Mesothelial cell of epicardium (in vitro differentiated cells): ENCODE measurements around the gene MRGPRX3. TPM values are rescaled to one million over a fixed set of nuclear protein-coding genes. Genes with fewer than 3 reads are reported as not detected.
A peak's percentile ranks its signal among the peaks of the same experiment; 100 is the strongest.
"Not testable (repeated sequence)": the region's sequence is repeated elsewhere in the genome, so short reads cannot be mapped to it uniquely, and the experiment has no call there.

Experiments
- DNase-seq, 2 experiments: peaks; one replicate each; pipeline ENCODE4 v3.0.0; 2021; ENCODE audit warnings: low spot score in 2 of 2; ENCODE audit not compliant: unreplicated experiment in 2 of 2
- H3K27ac Mint-ChIP-seq: 2 replicates; pipeline ENCODE4 v1.8.0; 2021; ENCODE audit warnings: mixed read lengths
- H3K27me3 Mint-ChIP-seq: 2 replicates; pipeline ENCODE4 v1.8.0; 2021; ENCODE audit warnings: low read depth, mixed read lengths
- H3K36me3 Mint-ChIP-seq: 2 replicates; pipeline ENCODE4 v1.8.0; 2021; ENCODE audit warnings: mixed read lengths
- H3K4me1 Mint-ChIP-seq: 2 replicates; pipeline ENCODE4 v1.8.0; 2021; ENCODE audit warnings: mixed read lengths
- H3K4me3 Mint-ChIP-seq: 2 replicates; pipeline ENCODE4 v1.8.0; 2021; ENCODE audit warnings: mild to moderate bottlenecking, moderate library complexity, mixed read lengths
- H3K9me3 Mint-ChIP-seq: 2 replicates; pipeline ENCODE4 v1.8.0; 2021; ENCODE audit warnings: mixed read lengths
- CTCF ChIP-seq: fragments of 200-600 bp; sonication (generic); IDR thresholded peaks from one replicate; pipeline ENCODE4 v1.5.0; 2021; ENCODE audit warnings: antibody characterized with exemption; ENCODE audit not compliant: unreplicated experiment
- total RNA-seq: library from RNA; stranded (reverse); gene quantifications from 3 replicates; pipeline ENCODE4 v1.2.1, GENCODE V29; 2021

The MRGPRX3 gene
- total RNA-seq, 1 donor from 2014 or later: not detected

- Mint-ChIP-seq H3K27ac (no peak overlapping the region), H3K4me3 (no peak overlapping the region), H3K27me3 (peaks cover 56% of the 10 kb centered on the region), H3K4me1 (peaks cover 1% of the 10 kb centered on the region), H3K9me3 (no peaks in the 10 kb centered on the region), H3K36me3 (no peaks in the 10 kb centered on the region)
- no peak for TF ChIP-seq CTCF
- no peak for DNase-seq
Measured at GRCh38 chr11:18111005-18111404, 21.4 kb upstream of the MRGPRX3 start.

DNA sequence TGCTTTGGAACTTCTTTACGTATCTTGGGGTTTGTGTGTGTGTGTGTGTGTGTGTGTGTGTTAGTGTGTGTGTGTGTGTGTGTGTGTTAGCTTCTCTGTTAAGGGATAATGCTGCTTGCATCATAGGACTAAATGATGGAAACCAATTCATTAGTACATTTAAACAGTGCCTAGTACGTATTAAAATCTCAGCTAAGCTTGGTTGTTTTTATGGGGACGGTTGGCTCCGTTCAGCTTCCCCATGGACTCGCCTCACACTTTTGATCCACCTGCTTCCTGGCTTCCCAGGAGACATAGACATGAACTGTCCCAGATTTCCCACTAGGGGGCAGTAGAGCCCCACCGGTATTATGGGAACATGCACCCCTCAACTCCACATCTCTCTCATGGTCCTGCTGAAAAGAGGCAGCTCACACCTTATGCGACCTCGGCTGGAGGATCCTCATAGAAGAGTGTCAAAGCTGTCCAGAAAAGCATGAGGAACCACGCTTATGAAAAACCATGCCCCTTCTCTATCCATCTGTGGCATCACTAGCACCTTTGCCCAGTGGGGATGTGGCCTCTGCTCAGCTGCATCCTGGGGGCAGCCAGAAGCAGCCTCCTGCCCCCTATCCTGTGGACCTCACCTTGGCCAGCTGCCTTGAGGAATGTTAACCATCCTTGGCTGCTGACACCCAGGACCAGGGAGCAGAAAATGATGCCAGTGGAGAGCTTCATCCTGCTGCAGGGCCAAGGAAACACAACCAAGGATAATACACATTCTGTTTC lies 16.8 kb upstream of the MRGPRX3 start:
- DNase-seq: peak; percentile 57 to 76
- Mint-ChIP-seq H3K4me3 (no peak overlapping the region), H3K9me3 (no peaks in the 10 kb centered on the region), H3K4me1 (no peaks in the 10 kb centered on the region), H3K27ac (no peak overlapping the region), H3K27me3 (peaks cover 62% of the 10 kb centered on the region), H3K36me3 (no peaks in the 10 kb centered on the region)
- TF ChIP-seq CTCF: peak; percentile 78

GRCh38 chr11:18121331-18121828 lies 11.0 kb upstream of the MRGPRX3 start:
- peaks cover 16% of the 10 kb centered on the region for H3K27me3 Mint-ChIP-seq
- not testable (repeated sequence) for H3K4me1 Mint-ChIP-seq, DNase-seq, H3K36me3 Mint-ChIP-seq, H3K4me3 Mint-ChIP-seq, H3K27ac Mint-ChIP-seq
- peaks cover 13% of the 10 kb centered on the region for H3K9me3 Mint-ChIP-seq

GRCh38 chr11:18131115-18131514 lies 1.3 kb upstream of the MRGPRX3 start:
- peaks cover 19% of the 10 kb centered on the region for H3K9me3 Mint-ChIP-seq
- not testable (repeated sequence) for H3K4me3 Mint-ChIP-seq, H3K36me3 Mint-ChIP-seq, H3K27ac Mint-ChIP-seq, DNase-seq, H3K4me1 Mint-ChIP-seq
- H3K27me3 Mint-ChIP-seq: peaks cover 47% of the 10 kb centered on the region

- Mint-ChIP-seq H3K27me3 (peaks cover 64% of the 10 kb centered on the region), H3K4me3 (no peak overlapping the region), H3K27ac (no peak overlapping the region), H3K4me1 (no peaks in the 10 kb centered on the region), H3K9me3 (peaks cover 7% of the 10 kb centered on the region), H3K36me3 (no peaks in the 10 kb centered on the region)
- TF ChIP-seq CTCF: no peak
- no peak for DNase-seq
Measured at GRCh38 chr11:18135308-18135707, 2.9 kb downstream of the MRGPRX3 start.

GRCh38 chr11:18137186-18137800 lies 4.9 kb downstream of the MRGPRX3 start:
- TF ChIP-seq CTCF: no peak
- Mint-ChIP-seq H3K9me3 (no peaks in the 10 kb centered on the region), H3K36me3 (no peaks in the 10 kb centered on the region)

More at GRCh38 chr11:18137186-18137800, 4.9 kb downstream of the MRGPRX3 start:
- DNase-seq: no peak
- Mint-ChIP-seq H3K27ac (no peak overlapping the region), H3K4me1 (no peaks in the 10 kb centered on the region), H3K27me3 (peaks cover 66% of the 10 kb centered on the region), H3K4me3 (no peak overlapping the region)
